Activated T-helper 9 cell treated with anti-CD3 and anti-CD28 coated beads, Interleukin-2, amount 50 U/mL, for 16 hours (primary cell): Measurements from ENCODE around the gene PTPN6.

ENCODE experiments used
- DNase-seq: peaks from one replicate; pipeline ENCODE4 v3.0.0-alpha.2; 2020; ENCODE audit warnings: low read depth

The PTPN6 gene

DNA sequence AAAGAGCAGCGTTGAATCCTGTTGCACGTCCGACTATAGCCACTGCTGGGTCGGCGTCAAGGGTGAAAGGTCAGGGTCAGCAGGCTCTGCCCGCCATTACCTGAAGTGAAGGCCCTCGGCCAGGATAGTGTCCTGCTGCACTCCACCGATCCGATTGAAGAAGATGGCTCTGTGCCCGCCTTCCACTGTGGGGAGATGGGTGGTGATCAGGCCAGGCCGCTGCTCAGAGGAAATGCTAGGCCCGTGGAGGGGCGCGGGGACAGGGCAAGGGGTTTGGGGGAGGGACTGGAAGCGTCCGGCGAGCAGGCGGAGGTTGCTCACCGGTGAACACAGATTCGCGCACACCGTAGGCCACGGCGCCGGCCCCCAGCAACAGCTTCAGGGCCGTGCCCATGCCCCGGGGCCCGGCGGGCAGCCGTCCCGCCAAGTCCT lies 19.0 kb downstream of the PTPN6 start:
- DNase-seq = no peak

DNA sequence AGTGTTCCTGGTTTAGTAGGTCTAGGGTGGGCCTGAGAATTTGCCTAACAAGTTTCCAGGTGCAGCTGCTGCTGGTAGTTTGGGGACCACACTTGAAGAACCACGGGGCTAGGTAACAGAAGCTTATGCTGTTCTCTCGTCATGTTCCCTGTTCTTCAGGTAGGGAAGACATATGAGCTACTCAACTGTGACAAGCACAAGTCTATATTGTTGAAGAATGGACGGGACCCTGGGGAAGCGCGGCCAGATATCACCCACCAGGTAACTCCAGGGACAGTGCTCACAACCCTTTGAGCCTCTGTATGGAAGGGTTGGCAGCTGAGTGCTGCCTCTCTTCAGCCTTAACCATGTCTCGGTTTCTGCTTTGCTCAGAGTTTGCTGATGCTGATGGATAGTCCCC lies 23.0 kb downstream of the PTPN6 start:
- DNase-seq = no peak

DNA sequence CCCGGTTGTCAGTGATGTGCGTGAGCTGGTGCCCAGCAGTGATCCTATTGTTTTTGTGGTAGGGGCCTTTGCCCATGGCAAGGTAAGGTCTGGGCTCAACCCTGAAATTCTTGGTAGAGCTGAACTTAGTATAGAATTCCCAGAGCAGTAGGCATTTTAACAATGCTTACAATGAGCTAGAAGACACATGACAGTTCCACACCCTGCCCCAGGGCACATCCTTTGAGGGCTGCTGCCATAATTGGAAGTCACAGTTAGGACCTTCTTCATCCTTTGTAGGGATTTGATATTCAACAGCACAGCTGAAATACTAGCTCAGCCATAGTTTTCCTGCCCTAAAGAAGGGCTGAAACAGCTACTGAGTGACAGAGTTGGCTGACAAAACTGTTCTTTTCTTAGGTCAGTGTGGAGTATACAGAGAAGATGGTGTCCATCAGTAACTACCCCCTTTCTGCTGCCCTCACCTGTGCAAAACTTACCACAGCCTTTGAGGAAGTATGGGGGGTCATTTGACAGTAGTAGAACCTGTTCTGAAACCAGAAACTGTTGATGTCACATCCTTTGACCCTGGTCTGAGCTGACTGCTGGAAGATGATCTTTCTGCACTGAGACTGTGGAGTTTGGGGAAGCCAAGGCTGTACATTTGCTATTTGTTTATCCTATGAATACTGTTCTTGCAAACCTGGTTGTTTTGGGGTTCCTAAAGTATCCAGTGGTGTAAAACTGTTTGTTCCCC lies 24.3 kb downstream of the PTPN6 start:
- DNase-seq = no peak

DNA sequence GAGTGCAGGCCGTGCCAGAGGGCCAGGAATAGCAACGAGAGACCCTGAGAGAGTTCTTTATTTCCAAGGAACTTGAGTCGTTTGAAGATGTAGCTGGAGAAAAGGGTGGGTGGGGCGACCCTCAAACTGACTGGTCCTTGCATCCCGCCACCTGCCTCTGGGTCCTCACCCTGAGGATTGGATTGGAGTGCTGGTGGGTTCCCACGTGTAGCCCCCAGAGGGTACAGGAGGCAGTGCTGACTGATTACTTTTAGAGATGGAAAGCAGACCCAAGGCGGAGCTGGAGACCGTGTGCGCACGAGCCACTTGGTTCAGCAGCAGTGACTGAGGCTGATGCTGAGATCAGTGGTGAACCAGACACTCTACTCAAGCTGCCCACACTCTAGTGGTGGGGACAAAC lies 26.5 kb downstream of the PTPN6 start:
- DNase-seq = no peak

DNA sequence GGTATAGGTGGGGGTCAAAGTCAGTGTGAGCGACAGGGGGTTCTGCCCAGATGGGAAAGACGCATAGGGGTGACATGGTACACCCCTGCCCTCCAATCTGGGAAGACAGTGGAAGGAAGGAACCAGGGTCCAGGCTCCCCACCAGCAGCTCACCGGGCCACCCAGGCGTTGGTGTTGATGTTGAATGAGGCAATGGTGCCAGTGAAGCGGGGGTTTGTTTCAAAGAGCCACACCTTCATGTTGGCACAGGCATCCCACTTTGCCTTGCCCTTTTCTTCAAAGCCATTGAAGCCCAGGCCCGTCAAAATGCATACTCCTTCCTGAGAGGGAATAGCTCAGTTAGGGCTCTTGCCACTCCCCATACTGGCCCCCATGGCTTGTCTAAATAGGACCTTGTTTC lies 27.0 kb downstream of the PTPN6 start:
- no peak for DNase-seq

DNA sequence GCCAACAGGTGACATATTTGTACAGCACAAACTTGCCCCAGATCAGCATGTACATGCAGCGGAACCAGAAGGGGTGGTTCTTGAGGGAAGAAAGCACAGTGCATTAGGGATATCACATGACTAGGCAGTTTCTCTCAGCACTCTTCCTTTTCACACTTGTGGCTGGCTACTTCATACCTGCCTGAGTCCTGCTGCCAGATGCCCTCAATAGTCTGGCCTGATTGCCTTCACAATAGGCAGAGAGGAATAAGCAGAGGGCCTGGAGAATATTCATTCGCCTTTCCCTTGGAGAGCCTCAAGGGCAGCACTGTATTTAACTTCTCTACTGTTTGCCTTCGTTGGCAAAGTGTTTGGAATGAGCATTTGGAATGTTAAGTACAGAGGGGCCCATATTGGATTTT lies 27.5 kb downstream of the PTPN6 start:
- no peak for DNase-seq

DNA sequence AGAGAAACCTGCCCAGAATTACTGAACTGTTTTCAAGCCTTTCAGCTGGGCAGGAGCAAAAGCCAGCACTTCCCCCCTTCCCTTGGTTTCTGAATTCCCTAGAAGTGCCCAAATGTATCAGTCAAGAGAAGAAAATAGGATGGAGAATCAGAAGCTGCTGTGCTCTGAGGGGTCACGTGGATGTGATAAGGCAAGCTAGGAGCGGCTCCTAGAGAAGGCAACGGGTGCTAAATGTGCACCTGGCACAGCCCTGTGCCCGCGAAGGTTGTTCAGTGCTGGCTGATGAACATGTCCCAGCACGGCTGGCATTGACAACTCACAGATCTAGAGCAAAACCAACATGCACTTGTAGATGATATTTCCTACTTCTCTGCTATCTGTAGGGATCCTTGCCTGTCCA lies 27.9 kb downstream of the PTPN6 start:
- no peak for DNase-seq

DNA sequence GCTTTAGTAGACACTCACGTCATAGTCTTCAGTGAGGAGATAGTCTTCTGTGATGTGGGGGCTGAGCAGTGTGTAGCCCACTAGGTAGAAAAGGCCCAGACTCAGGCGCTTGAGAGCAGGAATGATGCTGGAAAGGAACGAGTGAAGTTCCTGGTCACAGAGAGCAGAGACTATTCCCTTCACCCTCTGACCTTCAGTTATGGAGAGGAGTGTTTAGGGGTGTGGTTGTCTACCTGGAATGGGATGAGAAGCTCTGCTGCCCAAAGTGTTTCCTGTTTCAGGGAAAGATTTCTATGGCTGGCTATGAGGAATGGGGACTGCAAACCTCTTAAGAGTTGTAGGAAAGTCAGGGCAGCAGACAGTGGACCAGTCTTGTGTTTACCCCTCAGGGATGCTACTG lies 28.3 kb downstream of the PTPN6 start:
- DNase-seq = no peak

DNA sequence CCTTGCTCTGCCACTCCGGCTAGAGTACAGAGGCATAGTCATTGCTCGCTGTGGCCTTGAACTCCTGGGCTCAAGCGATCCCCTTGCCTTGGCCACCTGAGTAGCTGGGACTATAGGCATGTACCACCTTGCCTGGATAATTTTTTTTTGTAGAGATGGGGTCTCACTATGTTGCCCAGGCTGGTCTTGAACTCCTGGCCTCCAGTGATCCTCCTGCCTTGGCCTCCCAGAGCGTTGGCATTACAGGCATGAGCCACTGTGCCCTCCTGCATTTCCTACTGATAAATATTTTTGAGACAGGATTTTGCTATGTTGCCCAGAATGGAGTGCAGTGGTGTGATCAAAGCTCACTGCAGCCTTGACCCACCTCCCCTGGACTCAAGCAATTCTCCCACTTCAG lies 28.9 kb downstream of the PTPN6 start:
- no peak for DNase-seq

DNA sequence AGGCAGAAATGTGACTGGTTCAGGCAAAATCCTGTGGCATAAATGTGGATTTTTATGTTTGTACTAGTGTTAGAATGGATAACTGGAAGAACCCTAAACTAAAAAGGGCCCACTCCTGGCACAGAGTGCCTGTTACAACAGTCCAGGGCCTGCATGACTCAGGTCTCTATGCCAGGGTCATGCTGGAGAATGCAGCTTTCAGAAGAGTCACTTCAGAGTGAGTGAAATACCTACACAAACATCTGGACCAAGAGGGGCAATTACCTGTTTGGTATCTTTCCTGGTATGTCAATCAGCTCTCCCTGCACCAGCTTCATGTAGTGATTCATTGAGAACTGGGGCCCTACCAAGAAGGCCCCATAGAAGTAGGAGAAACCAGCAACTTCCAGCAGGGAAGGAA lies 29.6 kb downstream of the PTPN6 start:
- no peak for DNase-seq

DNA sequence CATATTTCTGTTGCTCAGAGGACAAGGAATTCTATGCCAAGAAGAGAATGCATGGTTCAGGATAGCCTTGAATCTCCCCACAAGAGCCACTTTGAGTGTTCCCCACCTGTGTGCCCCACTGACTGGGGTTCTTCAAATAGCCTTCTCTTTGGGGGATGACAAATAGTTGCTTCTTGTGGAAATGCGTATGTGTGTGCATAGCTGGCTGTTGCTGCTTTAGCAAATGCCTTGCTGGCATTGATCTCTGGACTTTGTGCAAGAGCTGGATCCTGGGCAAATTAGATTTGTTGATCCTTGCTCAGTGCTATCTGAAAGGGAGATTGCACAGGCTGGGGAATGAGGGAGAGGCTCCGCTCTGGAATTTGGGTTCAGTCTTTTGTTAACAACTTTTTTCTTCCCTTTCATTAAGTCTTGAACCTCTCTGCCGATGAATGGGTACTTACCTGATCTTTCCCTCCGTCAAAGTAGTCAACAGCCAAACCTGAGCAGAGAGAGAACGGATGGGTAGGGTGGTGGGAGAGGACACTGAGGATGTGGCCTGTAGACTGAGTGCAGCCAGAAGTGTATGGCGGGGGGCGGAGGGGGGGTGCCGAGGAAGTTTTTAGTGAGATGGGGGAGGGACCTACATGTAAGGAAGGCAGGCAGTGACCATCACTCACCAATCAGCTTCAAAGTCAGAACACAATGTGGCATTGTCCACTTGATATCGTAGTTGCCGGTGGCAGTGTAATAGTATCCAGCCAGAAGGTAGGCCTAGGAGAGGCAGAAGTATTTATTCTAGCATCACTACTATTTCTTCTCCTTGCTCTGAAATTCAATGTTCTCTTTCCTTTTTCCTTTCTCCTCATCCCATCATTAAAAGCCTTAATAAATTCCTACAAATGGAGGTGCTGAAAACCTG lies 30.2 kb downstream of the PTPN6 start:
- no peak for DNase-seq

DNA sequence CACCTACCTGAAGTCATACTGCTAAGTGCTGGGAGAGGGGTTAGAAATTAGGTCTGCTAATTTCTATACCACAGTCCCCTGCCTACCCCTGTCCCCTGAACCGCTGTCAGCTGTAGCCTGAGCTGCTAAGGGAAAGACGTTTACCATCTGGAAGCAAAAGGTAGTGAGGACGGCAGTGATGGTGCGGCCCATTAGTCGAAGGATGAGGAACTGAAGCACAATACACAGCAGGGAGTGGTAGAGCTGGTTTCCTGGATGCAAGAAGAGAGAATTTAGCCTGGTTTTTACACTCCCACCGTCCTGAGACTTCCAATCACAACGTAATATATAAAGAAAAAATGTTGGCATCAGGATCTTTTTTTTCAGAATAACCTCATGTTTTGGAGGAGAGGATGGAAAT lies 31.4 kb downstream of the PTPN6 start:
- DNase-seq = no peak

DNA sequence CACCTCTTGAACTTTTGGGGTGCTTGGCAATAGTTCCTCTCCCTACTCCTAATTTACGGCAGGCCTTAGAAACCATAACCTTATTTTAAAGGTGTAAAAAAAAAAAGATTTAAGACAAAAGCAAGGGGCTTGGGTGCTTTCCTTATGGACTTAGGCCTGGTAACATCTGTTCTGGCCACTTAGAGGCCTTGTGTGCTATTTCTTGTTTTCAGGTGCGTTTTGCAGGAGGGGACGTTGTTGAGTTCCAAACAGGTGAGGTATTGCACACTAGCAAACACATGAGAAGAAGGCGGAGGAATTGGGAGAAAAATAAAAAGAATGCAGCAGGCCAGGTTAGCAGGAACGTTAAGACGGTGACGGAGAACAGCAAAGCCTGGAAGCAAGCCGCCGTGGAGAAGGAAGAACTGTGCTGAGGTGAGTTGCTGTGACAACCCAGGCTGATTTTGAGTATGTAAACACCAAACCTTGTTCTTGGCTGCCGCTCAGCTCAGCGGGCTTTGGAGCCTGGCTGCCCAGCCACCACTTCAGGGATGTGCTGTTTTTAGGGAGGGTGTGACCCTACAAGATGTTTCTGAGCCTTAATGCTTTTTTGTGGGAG lies 36.9 kb downstream of the PTPN6 start:
- DNase-seq = no peak

DNA sequence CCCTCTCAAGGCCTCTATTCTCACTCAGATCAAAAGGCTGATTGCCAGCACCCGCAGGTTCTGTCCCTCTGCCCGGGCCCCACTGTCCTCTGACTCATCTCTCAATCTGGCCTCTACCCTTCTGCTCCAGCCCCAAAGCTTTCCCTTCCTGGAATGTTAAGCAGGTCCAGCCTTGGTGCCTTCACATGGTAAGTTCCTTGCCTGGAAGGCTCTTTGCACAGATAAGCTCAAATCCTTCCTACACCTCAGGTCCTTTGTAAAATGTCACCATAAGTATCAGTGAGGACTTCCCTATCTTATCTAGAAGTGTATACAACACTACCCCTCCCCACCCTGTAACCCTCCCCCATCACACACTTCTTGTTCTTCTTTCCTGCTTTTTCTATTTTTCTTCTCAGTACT lies 44.9 kb downstream of the PTPN6 start:
- no peak for DNase-seq

DNA sequence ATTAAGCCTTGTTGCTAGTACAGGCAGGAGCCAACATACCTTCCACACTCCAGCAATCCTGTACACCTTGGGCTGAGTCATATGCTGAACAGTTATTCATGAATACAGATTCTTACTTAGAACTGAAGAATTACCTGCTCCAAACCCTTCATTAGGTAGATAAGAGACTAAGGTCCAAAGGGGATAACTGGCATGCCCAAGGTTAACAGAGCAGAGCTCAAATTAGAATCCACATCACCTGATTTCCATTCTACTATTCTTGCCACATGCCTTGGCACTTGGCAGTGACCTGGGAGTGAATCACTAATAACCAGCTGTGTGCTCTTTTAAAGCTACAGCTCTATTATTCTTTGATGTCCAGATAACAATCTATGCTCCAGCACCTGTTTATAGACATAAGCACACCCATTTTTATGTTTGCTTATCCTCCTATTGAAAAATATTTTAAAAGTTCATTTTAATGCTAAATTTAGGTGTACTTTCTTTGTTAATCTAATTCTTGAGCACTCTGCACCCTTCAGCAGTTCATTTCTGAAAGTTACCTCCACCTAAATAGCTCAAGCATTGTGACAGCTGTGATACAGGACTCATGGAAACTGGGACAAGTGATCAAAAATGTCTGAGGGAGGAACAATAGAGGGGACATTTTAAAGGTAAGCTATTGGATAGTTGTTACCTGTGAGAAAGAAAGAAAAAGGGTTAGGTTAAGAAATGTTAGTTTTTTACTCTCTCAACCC lies 47.7 kb downstream of the PTPN6 start:
- no peak for DNase-seq

DNA sequence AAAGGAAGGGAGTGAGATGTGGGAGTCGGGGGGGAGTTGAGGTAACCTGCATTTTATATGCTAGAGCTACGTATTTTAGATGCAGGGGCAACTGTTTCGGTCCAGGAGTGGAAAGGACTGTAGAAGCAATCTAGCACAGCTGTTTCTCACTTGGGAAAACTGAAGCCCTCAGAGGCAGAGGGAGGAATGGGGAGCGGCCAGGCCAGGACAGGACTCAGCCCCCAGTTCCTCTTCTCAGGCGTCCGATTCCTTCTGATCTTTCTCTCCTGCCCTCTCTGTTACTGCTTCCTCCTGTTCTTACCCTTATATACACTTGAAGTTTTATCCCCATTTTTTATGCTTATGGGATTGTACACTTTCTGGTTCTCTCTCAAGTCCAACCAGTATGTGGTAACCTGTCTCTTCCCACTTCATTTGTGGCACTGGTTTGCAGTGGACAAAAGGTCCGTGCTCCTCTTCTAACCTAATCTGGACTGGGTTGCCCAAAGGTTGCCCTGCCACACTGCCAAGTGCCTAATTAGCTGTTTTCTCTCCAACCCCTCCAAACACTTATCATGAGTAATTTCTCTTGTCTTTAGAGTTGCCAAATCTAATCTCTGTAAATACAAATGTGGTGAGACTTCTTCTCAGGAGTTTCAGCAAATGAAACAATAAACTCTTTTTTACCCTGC lies 50.9 kb downstream of the PTPN6 start:
- no peak for DNase-seq

DNA sequence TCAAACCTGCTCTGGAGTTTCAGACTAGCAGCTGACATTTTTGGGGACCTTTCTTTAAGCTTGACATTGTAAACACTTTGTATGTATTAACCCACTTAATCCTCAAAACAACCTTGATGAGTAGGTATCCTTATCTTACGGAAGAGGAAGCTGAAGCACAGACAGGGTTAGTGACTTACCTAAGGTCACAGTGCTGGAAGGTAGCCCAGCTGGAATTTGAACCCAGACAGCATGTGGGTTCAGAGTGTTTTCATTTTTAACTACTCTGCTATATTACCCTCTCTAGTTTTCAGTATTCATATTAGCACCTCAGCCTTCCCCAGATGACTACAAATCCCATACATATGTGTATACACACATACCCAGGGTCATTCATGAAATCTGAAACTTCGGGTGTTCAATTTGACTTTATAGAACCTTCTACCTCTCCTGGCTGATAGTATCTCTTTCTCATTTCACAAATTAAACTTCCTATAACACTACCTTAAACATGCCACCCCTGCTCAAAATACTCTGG lies 53.2 kb downstream of the PTPN6 start:
- no peak for DNase-seq

DNA sequence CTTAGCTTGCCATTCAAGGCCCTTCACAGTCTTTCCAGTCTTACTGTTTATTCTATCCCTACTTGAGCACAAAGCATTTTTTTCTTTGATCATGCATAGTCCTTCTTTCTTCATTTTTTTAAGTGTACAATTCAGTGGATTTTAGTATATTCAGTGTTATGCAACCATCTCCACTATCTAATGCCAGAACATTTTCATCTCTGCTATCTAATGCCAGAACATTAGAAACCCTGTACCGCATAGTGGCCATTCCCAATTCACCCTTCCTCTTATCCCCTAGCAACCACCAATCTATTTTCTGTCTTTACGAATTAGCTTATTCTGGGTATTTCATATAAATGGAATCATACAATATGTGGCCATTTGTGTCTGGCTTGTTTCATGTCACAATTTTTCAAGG lies 53.7 kb downstream of the PTPN6 start:
- DNase-seq = no peak

DNA sequence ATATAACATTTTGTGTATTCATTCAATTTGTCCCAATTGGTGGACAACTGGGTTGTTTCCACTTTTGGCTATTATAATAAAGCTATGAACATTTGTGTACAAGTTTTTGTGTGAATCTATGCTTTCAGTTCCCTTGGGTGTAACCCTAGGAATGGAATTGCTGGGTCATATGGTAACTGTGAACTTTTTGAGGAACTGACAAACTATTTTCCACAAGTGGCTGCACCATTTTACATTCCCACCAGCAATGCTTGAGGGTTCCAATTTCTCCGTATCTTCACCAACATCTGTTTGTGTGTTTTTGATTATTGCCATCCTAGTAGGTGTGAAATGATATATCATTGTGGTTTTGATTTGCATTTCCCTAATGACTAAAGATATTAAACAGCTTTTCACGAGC lies 54.2 kb downstream of the PTPN6 start:
- DNase-seq = no peak

DNA sequence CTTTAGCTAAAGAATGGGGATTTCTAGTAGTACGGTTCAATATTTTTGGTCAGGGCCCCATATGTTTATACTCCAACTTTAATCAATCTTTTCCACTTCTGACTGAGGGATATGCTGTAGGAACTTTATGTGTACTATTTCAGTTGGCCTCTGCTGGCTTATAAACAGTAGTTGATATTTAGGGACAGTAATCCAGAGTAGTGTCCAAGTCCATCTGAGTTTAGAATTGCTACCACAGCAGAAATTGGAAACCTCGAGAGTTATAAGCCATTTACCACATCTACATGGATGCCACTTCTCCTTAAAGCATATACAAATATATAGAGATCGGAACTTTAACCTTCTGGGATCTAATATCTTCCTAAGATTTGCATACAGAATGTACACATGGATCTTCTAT lies 55.5 kb downstream of the PTPN6 start:
- DNase-seq = no peak

DNA sequence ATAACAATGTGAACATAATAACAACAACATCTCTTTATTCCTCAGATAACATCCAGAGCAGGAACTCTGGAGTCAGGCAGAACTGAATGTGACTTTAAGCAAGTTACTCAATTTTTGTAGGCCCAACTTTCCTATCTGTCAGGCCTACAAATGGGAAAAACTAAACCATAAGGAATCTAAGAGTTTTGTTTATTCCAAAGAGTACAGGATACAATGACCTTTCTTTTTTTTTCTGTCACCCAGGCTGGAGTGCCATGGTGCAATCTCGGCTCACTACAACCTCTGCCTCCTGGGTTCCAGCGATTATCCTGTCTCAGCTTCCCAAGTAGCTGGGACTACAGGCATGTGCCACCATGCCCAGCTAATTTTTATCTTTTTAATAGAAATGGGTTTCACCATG lies 57.7 kb downstream of the PTPN6 start:
- no peak for DNase-seq

DNA sequence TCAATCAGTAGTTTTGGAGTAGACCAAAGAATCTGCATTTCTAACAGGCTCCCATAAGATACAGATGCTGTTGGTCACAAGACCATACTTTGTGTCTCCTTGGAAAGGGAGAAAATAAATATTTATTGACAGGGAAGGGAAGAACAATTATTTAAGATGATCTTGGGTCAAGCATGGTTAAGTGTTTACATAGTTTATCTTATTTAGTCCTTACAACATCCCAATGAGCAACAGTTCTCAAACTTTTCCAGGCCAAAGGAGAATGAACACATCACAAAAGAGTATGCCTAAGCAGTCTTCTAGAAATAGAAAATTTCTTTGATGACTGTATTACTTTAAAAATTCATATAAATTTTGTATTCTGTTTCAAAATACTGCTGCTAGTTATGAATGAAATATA lies 58.4 kb downstream of the PTPN6 start:
- no peak for DNase-seq
